IPS-NIHi7 (cell line): ENCODE measurements around the gene YJU2.
"Not testable (repeated sequence)": the region's sequence is repeated elsewhere in the genome, so short reads cannot be mapped to it uniquely, and the experiment has no call there.

Experiments used
- DNase-seq: peaks from one replicate; pipeline ENCODE4 v3.0.0; 2012; ENCODE audit warnings: mixed read lengths; ENCODE audit errors: extremely low spot score

Gene YJU2

DNA sequence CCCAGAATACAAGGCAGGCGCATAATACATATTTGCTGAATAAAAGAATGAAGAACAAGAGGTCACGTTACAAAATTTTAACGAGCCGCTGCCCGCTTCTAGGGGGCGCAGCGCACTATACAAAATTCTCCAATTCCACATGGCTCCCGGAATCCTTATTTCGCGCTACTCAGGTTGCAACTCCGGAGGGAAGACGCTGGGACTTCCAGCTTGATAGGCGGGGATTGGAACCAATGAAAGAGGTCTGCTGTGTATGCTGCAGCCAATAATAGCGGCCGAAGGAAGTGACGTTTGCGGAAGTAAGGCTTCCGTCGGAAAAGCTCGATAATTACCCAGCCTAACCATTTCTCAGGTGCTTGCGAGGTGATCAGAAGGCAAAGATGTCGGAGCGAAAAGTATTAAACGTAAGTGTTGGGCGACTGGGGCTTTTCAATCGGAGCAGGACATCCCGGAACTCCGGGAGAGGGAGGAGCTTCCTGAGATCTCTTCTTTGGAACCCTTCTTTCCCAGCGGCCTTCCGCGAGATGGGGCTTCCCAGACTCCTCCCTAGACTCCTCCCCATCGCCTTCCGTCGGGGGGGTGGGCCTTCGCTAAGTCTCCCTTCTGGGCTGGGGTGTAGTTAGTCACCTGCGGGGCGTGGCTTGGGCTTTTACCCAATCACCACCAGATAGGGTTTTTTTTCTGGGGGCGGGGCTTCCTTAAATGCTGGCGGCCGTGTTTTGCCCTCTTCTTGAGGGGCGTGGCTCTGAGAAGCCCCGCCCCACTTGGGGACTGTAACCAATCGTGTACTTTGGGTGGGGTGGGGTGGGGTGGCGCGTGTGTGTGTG, at the start of gene YJU2:
Gene YJU2, plus strand, starts transcription at position 314 of the 827 bp plus-strand sequence. Its CDS starts 67 bp downstream, at position 381.
- DNase-seq = peak; percentile 100

DNA sequence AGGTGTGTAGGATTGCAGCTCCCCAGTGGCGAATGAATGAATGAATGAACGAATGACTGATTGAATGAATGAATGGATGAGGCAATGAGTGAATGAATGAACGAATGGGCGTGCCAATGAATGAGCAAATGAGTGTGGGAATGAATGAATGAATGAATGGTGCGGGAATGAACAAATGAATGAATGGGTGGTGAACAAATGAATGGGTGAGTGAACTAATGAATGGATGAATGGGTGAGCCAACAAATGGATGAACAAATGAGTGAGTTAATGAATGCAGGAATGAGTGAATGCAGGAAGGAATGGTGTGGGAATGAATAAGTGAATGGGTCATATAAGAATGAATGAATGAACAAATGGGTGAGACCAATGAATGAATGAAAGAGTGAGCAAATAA, 49.7 kb upstream of the YJU2 start:
- no peak for DNase-seq

DNA sequence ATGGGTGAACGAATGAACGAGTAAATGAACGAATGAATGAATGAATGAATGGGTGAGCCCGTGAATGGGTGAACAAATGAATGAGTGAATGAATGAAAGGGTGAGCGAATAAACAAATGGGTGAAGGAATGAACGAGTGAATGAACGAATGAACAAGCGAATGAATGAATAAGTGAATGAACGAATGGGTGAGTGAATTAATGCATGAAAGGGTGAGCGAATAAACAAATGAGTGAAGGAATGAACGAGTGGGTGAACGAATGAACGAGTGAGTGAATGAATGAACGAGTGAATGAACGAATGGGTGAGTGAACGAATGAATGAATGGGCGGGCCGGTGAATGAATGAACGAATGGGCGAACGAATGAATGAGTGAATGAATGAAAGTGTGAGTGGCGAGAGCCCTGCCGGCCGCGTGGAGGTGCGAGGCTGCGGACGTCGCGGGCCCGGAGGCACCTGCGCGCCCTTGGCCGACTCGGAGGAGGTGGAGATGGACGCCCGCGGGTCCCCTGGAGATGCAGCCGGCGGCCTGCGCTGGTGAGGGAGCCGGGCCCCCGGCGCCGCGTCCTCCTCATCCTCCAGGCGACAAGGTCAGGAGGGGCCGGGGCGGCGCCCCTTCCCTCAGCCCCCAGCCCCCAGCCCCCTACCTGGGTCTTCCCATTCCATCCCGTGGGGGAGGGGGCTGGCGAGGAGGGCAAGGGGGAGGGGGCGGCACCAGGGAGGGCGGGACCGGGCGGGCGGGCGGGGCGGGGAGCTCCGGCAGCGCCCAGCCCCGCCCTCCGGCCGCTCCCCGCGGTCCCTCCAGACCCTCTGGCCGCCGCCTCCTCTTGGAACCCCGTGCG, 49.0 kb upstream of the YJU2 start:
- peak; percentile 84 for DNase-seq

DNA sequence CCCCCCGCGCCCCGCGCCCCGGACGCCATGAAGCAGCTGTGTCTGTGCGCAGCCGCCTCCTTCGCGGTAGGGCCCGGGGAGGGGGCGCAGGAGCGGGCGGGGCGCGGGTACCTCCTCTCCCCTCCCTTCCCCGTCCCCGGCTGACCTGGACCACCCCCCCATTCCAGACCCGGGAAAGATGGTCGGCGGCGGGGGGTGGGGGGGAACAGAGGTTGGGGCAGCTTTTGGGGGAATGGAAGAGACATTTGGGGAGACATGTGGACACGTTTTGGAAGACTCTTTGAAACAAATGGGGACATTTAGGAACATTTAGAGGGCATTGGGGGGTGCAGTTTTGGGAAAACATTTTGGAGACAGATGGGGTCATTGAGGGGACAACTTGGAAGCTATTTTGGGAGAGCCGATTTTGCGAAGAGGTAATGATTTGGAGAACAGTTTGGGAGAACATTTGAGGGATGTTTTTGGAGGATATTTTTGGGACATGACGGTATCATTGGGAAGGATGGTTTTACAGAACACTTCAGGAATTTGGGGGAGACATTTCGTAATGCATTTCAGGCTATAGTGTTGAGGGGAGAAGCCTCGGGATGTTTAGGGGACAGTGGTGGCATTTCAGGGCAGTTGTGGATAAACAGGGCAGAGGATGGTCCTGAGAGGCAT, 48.3 kb upstream of the YJU2 start:
- DNase-seq = no peak

DNA sequence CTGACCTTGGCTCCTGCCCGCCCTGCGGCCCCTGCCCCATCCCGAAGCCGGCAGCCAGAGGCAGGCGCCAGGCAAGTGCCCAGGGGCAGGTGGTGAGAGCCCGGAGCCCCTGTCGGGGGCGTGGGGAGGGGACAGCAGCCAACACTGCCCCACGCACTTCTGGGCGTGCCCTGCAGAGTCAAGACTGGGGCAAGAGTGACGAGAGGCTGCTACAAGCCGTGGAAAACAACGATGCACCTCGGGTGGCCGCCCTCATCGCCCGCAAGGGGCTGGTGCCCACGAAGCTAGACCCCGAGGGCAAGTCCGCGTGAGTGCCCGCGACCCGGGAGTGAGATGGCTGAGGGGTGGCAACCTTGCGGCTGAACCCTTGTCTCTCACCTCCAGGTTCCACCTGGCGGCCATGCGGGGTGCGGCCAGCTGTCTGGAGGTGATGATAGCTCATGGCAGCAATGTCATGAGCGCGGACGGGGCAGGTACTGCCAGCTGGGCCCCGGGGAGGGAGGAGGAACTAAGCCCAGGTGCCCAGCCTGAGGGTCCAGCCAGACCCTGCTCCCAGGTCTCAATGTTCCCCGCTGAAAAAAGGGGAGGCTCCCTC, 47.1 kb upstream of the YJU2 start:
- DNase-seq = peak; percentile 68

DNA sequence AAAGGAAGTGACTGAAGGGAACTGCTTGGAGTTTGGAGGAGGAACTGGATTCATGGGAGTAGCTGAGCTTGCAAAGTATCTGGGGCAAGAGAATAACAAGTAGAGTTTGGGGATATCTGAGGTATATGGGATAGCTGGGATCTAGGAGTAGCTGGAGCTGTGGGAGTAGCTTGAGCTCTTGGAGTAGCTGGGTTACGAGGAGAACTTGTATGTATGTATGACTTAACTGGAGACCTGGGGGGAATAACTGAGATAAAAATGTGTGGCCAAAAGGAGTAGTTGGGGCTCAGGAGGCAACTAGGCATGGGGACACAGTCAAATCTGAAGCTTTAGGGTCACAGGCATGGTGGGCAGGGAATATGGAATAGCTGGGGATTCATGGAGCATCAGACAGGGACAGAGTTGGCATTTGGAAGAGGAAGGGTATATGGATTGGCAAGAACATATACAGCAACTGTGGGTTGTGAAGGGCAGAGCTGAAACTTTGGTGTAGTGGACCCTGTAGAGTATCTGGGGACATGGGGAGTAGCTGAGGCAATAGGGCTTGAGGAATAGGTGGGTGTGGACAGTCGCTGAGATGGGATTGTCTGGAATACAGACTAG, 45.8 kb upstream of the YJU2 start:
- no peak for DNase-seq

DNA sequence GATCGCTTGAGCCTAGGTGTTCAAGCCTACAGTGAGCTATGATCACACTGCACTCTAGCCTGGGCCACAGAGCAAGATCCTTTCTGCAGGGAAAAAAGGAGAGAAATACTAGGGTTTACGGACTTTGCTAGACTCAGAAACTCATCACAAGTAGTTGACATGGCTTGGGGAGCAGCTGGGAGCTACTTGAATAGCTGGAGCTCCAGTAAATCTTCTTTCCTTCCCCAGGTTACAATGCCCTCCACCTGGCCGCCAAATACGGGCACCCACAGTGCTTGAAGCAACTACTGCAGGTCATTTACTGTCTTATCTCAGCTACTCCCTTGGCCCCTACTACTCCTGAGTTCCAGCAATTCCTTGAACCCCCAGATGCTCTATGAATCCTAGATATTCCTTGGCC, 45.1 kb upstream of the YJU2 start:
- no peak for DNase-seq

DNA sequence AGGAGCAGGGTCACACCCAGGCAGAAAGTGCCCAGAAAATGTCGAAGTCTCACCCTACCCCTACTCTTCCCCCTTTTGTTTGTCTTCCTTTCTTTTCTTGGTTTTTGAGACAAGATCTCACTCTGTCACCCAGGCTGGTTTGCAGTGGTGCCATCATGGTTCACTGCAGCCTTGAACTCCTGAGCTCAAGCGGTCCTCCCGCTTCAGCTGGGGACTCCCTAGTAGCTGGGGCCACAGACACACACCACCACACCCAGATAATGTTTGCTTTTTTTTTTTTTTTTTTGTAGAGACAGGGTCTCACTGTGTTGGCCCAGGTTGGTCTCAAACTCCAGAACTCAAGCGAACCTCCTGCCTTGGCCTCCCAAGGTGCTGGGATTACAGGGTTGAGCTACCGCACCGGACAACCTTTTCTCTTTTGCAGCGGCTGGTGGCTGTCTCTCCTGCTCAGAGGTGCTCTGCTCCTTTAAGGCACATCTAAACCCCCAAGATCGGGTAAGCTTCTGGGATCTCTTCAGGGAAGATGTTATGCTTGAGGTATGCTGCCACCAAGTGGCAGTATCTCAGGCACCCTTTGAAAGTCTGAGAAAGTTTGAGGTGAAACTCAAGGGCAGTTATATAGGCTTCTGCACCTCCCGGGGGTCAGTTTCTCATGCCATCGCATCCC, 39.9 kb upstream of the YJU2 start:
- DNase-seq = no peak

DNA sequence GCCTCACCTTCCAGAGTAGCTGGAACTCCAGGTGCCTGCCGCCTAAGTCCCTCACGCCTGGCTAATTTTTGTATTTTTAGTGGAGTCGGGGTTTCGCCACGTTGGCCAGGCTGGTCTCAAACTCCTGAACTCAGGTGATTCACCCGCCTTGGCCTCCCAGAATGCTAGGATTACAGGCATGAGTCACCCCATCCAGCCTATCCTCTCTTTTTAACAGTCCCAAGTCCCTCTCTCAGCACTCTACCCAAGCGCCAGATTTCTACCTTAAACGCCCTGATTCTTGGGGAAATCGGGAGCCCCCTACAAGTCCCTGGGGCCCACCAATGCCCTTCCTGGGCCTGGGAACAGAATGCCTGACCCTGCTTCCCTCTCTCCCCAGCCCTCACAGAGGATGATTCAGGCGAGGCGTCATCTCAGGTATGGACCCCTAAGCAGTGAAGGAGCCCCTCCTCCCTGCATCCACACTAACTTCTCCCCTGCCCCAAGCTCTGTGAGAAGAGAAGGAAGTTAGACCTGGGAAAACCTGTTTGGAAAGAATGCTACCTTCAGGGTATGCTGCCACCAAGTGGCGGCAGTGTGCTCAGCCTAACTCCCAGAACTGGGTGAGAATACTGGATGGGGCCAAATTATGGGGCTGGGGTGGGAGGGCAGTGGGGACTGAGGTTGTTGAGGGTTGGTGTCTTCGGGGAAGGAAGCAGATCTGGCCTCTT, 38.3 kb upstream of the YJU2 start:
- peak; percentile 49 for DNase-seq

DNA sequence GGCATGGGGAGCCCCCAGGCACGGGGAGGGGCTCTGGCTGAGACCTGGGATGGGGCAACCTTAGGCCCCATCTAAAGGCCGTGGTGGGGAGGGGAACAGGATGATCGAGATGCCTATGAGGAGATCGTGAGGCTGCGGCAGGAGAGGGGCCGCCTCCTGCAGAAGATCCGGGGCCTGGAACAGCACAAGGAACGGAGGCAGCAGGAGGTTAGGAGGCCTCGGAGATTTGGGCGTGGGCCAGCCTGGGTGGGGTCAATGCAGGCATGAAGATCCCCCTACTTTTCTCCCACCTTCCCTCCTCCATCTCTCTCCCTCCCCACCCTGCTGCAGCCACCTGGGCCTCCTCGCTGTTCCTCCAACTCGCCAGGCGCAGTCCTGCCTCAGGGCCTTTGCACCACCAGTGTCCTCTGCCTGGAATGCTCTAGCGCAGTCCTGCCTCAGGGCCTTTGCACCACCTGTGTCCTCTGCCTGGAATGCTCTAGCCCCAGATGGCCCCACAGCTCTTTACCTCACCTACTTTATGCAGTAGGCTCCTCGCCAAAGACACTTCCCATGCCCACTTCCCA, 36.6 kb upstream of the YJU2 start:
- no peak for DNase-seq

DNA sequence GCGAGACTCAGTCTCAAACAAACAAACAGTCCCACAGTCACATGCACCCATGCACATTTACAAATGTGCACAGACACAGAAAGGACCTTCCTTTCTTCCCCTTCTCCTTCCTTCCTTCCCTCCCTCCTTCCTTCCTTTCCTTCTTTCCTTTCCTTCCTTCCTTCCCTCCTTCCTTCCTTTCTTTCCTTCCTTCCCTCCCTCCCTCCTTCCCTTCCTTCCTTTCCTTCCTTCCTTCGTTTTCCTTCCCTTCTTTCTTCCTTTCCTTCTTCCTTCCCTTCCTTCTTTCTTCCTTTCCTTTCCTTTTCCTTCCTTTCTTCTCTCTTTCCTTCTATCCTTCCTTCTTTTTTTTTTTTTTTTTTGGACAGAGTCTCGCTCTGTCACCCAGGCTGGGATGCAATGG, 33.8 kb upstream of the YJU2 start:
- no peak for DNase-seq

DNA sequence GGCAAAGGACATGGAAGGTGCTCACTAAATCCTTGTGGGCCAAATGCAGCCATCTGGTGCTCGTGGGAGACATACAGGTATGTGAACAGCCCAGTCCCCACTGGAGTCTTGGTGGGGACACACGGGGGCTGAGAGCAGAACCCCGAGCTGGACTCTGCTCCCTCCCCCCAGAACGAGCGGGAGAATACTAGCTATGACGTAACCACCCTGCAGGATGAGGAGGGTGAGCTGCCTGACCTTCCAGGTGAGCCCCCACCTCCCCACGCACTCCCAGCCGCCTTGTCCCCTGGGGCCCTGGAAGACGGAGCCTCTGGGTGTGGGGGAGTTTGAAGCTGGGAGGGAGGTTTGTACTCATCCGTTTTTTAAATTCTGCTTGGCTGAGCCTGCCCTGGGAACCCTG, 31.1 kb upstream of the YJU2 start:
- DNase-seq = no peak

DNA sequence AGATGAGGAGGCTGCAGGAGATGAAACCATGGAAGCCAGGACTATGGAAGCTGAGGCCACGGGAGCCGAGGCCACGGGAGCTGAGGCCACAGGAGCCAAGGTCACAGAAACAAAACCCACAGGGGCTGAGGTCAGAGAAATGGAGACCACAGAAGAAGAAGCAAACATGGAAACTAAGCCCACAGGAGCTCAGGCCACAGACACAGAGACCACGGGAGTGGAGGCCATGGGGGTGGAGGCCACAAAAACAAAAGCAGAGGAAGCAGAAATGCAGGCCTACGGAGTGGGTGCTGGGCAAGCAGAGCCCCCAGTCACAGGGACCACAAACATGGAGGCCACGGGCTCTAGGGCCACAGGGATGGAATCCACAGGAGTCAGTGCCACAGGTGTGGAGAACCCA, 30.0 kb upstream of the YJU2 start:
- no peak for DNase-seq

DNA sequence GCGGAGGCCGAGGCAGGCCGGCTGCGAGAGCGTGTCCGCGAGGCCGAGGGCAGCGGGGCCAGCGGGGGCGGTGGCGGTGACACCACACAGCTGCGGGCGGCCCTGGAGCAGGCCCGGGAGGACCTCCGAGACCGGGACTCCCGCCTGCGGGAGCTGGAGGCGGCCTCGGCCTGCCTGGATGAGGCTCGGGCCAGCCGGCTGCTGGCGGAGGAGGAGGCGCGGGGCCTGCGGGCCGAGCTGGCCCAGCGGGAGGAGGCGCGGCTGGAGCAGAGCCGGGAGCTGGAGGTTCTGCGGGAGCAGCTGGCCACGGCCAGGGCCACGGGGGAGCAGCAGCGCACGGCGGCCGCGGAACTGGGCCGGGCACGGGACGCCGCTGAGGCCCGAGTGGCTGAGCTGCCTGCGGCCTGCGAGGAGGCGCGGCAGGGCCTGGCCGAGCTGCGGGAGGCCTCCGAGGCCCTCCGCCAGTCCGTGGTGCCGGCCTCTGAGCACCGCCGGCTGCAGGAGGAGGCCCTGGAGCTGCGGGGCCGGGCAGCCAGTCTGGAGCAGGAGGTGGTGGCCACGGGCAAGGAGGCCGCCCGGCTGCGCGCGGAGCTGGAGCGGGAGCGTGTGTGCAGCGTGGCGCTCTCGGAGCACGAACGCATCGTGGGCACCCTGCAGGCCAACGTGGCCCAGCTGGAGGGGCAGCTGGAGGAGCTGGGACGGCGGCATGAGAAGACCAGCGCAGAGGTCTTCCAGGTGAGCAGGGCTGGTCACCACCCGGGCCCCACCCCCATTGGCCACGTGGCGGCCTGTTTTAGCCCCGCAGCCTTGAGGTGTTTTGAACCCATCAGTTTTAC, 29.2 kb upstream of the YJU2 start:
- no peak for DNase-seq

DNA sequence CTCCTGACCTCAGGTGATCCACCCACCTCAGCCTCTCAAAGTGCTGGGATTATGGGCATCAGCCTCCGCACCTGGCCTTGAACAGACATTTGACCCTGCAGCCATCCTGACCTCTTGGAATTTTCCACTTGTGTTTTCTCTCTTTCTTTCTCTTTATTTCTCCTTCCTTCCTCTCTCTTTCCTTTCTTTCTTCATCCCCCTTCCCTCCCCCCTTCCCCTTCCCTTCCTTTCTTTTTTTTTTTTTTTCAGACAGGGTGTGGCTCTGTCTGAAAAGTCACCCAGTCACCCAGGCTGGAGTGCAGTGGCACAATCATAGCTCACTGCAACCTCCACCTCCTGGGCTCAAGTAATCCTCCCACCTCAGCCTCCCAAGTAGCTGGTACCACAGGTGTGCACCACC, 28.4 kb upstream of the YJU2 start:
- DNase-seq = not testable (repeated sequence)

DNA sequence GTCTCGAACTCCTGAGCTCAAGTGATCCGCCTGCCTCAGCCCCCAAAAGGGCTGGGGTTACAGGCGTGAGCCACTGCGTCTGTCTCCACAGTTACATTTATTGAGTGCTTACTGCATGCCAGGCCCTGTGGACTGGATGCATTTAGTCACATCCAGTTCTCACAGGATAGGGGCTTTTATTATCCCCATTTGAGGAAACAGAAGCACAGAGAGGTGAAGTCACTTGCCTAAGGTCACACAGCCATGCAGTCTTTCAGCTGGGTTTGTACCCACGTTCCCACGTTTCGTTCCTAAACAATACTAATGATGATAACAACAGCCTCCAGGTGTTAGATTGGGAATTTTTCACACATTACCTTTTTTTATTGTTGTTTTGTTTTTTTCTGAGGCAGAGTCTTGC, 26.7 kb upstream of the YJU2 start:
- no peak for DNase-seq

DNA sequence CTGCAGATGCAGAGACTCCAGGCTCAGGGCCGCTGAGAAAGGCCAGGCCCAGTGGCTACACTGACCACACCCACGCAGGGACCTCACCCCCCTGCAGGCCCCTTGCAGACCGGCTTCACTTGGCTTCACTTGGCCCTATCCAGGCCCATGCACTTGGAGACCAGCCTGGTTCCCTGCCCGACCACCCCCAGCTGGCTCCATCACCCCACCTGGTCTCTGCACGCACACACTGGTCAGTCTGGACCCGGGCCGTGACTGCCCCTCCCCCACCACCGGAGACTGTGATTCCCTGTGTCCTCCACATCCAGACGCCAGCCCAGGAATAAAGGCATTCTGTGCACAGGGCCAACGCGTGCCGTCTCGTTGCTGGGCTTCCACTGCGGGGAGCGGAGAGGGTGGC, 22.4 kb upstream of the YJU2 start:
- DNase-seq = no peak

DNA sequence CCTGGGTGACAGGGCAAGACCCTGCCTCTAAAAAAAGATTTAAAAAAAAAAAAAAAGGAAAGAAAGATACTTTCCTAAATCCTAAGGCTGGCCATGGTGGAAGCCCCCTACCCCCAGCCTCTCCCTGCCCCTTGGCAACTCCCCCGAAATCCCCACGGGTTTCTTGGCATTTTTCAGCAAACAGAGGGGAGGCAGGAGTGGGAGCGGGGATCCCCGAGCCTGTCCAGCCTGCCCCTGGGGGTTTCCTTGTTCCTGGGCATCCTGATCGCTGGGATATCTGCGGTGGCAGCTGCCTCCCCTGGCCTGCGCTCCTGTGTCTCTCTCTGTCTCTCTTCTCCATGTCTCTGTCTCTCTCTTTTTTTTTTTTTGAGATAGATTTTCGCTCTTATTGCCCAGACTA, 21.0 kb upstream of the YJU2 start:
- DNase-seq = no peak

DNA sequence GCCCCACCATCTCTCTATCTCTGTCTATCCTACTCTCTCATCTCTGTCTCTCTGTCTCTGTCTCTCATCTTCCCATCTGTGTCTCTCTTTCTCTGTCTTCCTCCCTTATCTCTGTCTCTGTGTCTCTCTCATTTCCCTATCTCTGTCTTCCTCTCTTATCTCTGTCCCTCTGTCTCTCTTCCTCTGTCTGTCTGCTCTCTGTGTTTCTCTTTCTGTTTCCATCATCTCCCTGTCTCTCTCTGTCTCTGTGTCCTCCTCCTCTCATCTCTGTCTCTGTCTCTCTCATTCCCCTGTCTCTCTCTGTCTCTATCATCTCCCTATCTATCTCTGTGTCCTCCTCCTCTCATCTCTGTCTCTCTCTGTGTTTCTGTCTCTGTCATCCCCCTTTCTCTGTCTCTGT, 19.1 kb upstream of the YJU2 start:
- no peak for DNase-seq
